Measurements from ENCODE around the gene TXNDC12. TPM values are rescaled to one million over a fixed set of nuclear protein-coding genes. Genes with fewer than 3 reads are reported as not detected.

TXNDC12 gene
- total RNA-seq, 1 donor from 2014 or later = 83.6 TPM

- Mint-ChIP-seq H3K27me3 (no peaks in the 10 kb centered on the region), H3K4me1 (ENCODE audit: low read depth) (peaks cover 21% of the 10 kb centered on the region), H3K4me3 (ENCODE audit: low read depth) (no peak overlapping the region), H3K27ac (no peak overlapping the region), H3K9me3 (ENCODE audit: low read depth) (no peaks in the 10 kb centered on the region), H3K36me3 (ENCODE audit: insufficient read depth) (no peaks in the 10 kb centered on the region)
- DNase-seq (ENCODE audit: low spot score, unreplicated experiment) = no peak
- TF ChIP-seq CTCF (IDR thresholded peaks at IDR 0.05; ENCODE audit: unreplicated experiment) = no peak
Observed at GRCh38 chr1:52003877-52004276, 51.1 kb downstream of the TXNDC12 start.

- Mint-ChIP-seq H3K4me1 (ENCODE audit: low read depth) (peaks cover 19% of the 10 kb centered on the region), H3K9me3 (ENCODE audit: low read depth) (no peaks in the 10 kb centered on the region), H3K27me3 (no peaks in the 10 kb centered on the region), H3K36me3 (ENCODE audit: insufficient read depth) (no peaks in the 10 kb centered on the region), H3K27ac (no peak overlapping the region), H3K4me3 (ENCODE audit: low read depth) (no peak overlapping the region)
- peak; percentile 63 for DNase-seq (ENCODE audit: low spot score, unreplicated experiment)
- peak; percentile 94 for TF ChIP-seq CTCF (IDR thresholded peaks at IDR 0.05; ENCODE audit: unreplicated experiment)
Observed at GRCh38 chr1:52002038-52002917, 52.7 kb downstream of the TXNDC12 start.

GRCh38 chr1:51998701-51999100 lies 56.3 kb downstream of the TXNDC12 start:
- DNase-seq (ENCODE audit: low spot score, unreplicated experiment) = no peak
- no peak for TF ChIP-seq CTCF (IDR thresholded peaks at IDR 0.05; ENCODE audit: unreplicated experiment)
- Mint-ChIP-seq H3K4me1 (ENCODE audit: low read depth) (peaks cover 5% of the 10 kb centered on the region), H3K9me3 (ENCODE audit: low read depth) (no peaks in the 10 kb centered on the region), H3K4me3 (ENCODE audit: low read depth) (no peak overlapping the region), H3K27ac (no peak overlapping the region), H3K36me3 (ENCODE audit: insufficient read depth) (no peaks in the 10 kb centered on the region), H3K27me3 (peaks cover 6% of the 10 kb centered on the region)

GRCh38 chr1:51997974-51998382 lies 57.0 kb downstream of the TXNDC12 start:
- Mint-ChIP-seq H3K36me3 (ENCODE audit: insufficient read depth) (no peaks in the 10 kb centered on the region), H3K27ac (no peak overlapping the region), H3K4me1 (ENCODE audit: low read depth) (peaks cover 5% of the 10 kb centered on the region), H3K27me3 (peaks cover 8% of the 10 kb centered on the region), H3K9me3 (ENCODE audit: low read depth) (no peaks in the 10 kb centered on the region), H3K4me3 (ENCODE audit: low read depth) (no peak overlapping the region)
- DNase-seq (ENCODE audit: low spot score, unreplicated experiment) = no peak
- TF ChIP-seq CTCF (IDR thresholded peaks at IDR 0.05; ENCODE audit: unreplicated experiment) = no peak

- Mint-ChIP-seq H3K27me3 (peaks cover 15% of the 10 kb centered on the region), H3K9me3 (ENCODE audit: low read depth) (no peaks in the 10 kb centered on the region), H3K4me3 (ENCODE audit: low read depth) (peak within 1 kb of the TSS; percentile 87), H3K4me1 (ENCODE audit: low read depth) (peaks cover 25% of the 10 kb centered on the region), H3K36me3 (ENCODE audit: insufficient read depth) (peaks cover 1% of the 10 kb centered on the region), H3K27ac (peak within 1 kb of the TSS; percentile 73)
- no peak for TF ChIP-seq CTCF (IDR thresholded peaks at IDR 0.05; ENCODE audit: unreplicated experiment)
- DNase-seq (ENCODE audit: low spot score, unreplicated experiment) = peak; percentile 93
Observed at GRCh38 chr1:51990478-51990965, 64.5 kb downstream of the TXNDC12 start, which contains the start of gene RAB3B. TSS of gene RAB3B (minus strand) at chr1:51990700. CDS start at chr1:51977117, 13,583 bp downstream.
